DND-41 (cell line): ENCODE data around the gene ZMYM4.

ENCODE experiments used
- ATAC-seq: fragments of 200-7000 bp; cut with Tn5 transposase; 3 replicates; pipeline ENCODE4 v1.9.1; 2021; ENCODE audit warnings: low read depth; ENCODE audit not compliant: insufficient read depth
- DNase-seq: peaks from one replicate; pipeline ENCODE4 v3.0.0-alpha.2; 2020
- H2AFZ ChIP-seq: 2 replicates; pipeline ENCODE4 v1.6.0; 2012; ENCODE audit warnings: low read depth, low read length
- H3K27ac ChIP-seq: 2 replicates; pipeline ENCODE4 v1.5.1; 2012; ENCODE audit warnings: low read length, inconsistent platforms
- H3K27me3 ChIP-seq: fragments of 200-600 bp; sonication (generic); 2 replicates; pipeline ENCODE4 v1.6.0; 2012; ENCODE audit warnings: low read length, mild to moderate bottlenecking, inconsistent platforms; ENCODE audit not compliant: insufficient read depth, poor library complexity
- H3K36me3 ChIP-seq: 2 replicates; pipeline ENCODE4 v1.5.1; 2012; ENCODE audit warnings: low read length, inconsistent platforms; ENCODE audit not compliant: insufficient read depth
- H3K4me1 ChIP-seq: 2 replicates; pipeline ENCODE4 v1.5.1; 2012; ENCODE audit warnings: mild to moderate bottlenecking, low read length; ENCODE audit not compliant: insufficient read depth
- H3K4me2 ChIP-seq: 2 replicates; pipeline ENCODE4 v1.6.0; 2012; ENCODE audit warnings: mild to moderate bottlenecking, moderate library complexity, low read length, inconsistent platforms; ENCODE audit not compliant: insufficient read depth
- H3K4me3 ChIP-seq, 2 experiments: fragments of 200-600 bp in 1 of 2; shearing (Covaris generic) in 1 of 2; 2 replicates each; pipeline ENCODE4 v1.5.1; 2012 to 2016; ENCODE audit warnings: inconsistent platforms in 2 of 2, low read length in 2 of 2, mild to moderate bottlenecking in 2 of 2, low read depth in 1 of 2, moderate library complexity in 1 of 2
- H3K79me2 ChIP-seq: 2 replicates; pipeline ENCODE4 v1.6.0; 2012; ENCODE audit warnings: low read length, inconsistent platforms; ENCODE audit not compliant: insufficient read depth
- H3K9ac ChIP-seq: 2 replicates; pipeline ENCODE4 v1.6.0; 2012; ENCODE audit warnings: low read depth, mild to moderate bottlenecking, inconsistent platforms, low read length, moderate library complexity
- H3K9me3 ChIP-seq: 2 replicates; pipeline ENCODE4 v1.5.1; 2012; ENCODE audit warnings: low read length, moderate library complexity, mild to moderate bottlenecking, inconsistent platforms; ENCODE audit not compliant: insufficient read depth, severe bottlenecking
- H4K20me1 ChIP-seq: 2 replicates; pipeline ENCODE4 v1.6.0; 2012; ENCODE audit warnings: low read length; ENCODE audit not compliant: insufficient read depth
- EZH2 ChIP-seq: IDR thresholded peaks from 3 replicates; pipeline ENCODE4 v1.6.1; 2012; ENCODE audit warnings: borderline replicate concordance, low read depth, mild to moderate bottlenecking, moderate library complexity, low read length, inconsistent platforms; ENCODE audit not compliant: severe bottlenecking
- TF ChIP-seq, protein P1 (sequence below): IDR thresholded peaks from 2 replicates; pipeline ENCODE4 v1.5.1; 2012; ENCODE audit warnings: borderline replicate concordance, low read length, moderate library complexity, mild to moderate bottlenecking; ENCODE audit not compliant: poor library complexity, severe bottlenecking; ENCODE audit errors: extremely low read depth

Gene ZMYM4

DNA sequence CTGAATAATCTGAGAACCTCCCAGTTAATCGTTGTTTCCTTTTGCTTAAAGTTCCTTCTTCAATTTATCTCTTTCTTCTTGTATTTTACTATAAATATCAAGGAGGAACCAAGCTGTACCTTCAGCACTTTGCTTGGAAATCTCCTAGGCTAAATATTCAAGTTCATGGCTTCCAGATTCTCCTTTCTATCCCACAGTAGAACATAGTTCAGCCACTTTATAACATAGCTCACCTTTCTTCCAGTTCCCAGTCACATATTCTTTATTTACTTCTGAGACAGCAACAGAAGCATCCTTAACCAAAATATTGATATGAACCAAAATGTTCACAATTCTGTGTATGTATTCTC lies 11.0 kb downstream of the ZMYM4 start:
- H2AFZ ChIP-seq, result no peak overlapping the region
- H3K4me3 ChIP-seq, result no peak overlapping the region
- TF ChIP-seq EZH2, result no peak
- TF ChIP-seq, protein P1, sequence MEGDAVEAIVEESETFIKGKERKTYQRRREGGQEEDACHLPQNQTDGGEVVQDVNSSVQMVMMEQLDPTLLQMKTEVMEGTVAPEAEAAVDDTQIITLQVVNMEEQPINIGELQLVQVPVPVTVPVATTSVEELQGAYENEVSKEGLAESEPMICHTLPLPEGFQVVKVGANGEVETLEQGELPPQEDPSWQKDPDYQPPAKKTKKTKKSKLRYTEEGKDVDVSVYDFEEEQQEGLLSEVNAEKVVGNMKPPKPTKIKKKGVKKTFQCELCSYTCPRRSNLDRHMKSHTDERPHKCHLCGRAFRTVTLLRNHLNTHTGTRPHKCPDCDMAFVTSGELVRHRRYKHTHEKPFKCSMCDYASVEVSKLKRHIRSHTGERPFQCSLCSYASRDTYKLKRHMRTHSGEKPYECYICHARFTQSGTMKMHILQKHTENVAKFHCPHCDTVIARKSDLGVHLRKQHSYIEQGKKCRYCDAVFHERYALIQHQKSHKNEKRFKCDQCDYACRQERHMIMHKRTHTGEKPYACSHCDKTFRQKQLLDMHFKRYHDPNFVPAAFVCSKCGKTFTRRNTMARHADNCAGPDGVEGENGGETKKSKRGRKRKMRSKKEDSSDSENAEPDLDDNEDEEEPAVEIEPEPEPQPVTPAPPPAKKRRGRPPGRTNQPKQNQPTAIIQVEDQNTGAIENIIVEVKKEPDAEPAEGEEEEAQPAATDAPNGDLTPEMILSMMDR, result no peak
- H3K27ac ChIP-seq, result no peak overlapping the region
- H3K9me3 ChIP-seq, result no peaks in the 10 kb centered on the region
- DNase-seq, result no peak
- H4K20me1 ChIP-seq, result peaks cover 6% of the 10 kb centered on the region; the same call in 1 of the 2 replicates
- peaks cover 35% of the 10 kb centered on the region for H3K36me3 ChIP-seq
- no peaks in the 10 kb centered on the region for H3K27me3 ChIP-seq
- H3K9ac ChIP-seq, result no peak overlapping the region
- peaks cover 94% of the 10 kb centered on the region for H3K79me2 ChIP-seq
- no peak overlapping the region for H3K4me2 ChIP-seq
- no peak for ATAC-seq
- no peaks in the 10 kb centered on the region; the same call in 1 of the 2 replicates for H3K4me1 ChIP-seq

- no peak overlapping the region for H3K9ac ChIP-seq
- H3K36me3 ChIP-seq, result peaks cover 35% of the 10 kb centered on the region
- peaks cover 3% of the 10 kb centered on the region for H3K4me1 ChIP-seq
- peaks cover 94% of the 10 kb centered on the region for H3K79me2 ChIP-seq
- no peak for DNase-seq
- H3K4me2 ChIP-seq, result no peak overlapping the region
- no peaks in the 10 kb centered on the region for H3K27me3 ChIP-seq
- peaks cover 11% of the 10 kb centered on the region; the same call in 1 of the 2 replicates for H4K20me1 ChIP-seq
- no peak overlapping the region for H3K4me3 ChIP-seq
- H3K27ac ChIP-seq, result no peak overlapping the region
- no peak overlapping the region for H2AFZ ChIP-seq
- no peaks in the 10 kb centered on the region for H3K9me3 ChIP-seq
- ATAC-seq, result no peak
- TF ChIP-seq, protein P1, result no peak
Observed at GRCh38 chr1:35280006-35280405, 11.5 kb downstream of the ZMYM4 start.

DNA sequence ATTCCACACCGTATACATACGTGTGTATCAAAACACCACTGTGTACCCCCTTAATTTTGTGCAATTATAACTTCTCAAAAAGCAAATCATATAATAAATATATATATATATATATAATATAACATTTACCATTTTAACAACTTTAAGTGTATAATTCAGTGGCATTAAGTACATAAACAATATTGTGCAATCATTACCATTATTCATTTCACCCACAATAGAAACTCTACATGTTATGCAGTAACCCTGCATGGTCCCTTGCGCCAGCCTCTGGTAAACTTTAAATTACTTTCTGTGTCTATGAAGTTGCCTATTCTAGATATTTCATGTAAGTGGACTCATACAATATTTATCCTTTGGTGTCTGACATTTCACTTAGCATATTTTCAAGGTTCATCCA lies 13.1 kb downstream of the ZMYM4 start:
- no peaks in the 10 kb centered on the region for H3K27me3 ChIP-seq
- peaks cover 16% of the 10 kb centered on the region; the same call in 1 of the 2 replicates for H4K20me1 ChIP-seq
- peaks cover 16% of the 10 kb centered on the region for H3K4me1 ChIP-seq
- H3K9ac ChIP-seq, result no peak overlapping the region
- H3K27ac ChIP-seq, result no peak overlapping the region
- no peak overlapping the region for H3K4me3 ChIP-seq
- H3K36me3 ChIP-seq, result peaks cover 35% of the 10 kb centered on the region
- peaks cover 90% of the 10 kb centered on the region for H3K79me2 ChIP-seq
- no peaks in the 10 kb centered on the region for H3K9me3 ChIP-seq
- H2AFZ ChIP-seq, result no peak overlapping the region
- TF ChIP-seq EZH2, result no peak
- TF ChIP-seq, protein P1, result no peak
- H3K4me2 ChIP-seq, result no peak overlapping the region
- ATAC-seq (no peak), DNase-seq (no peak)

GRCh38 chr1:35282172-35282571 lies 13.7 kb downstream of the ZMYM4 start:
- Histone ChIP-seq H3K27me3 (no peaks in the 10 kb centered on the region), H4K20me1 (peaks cover 16% of the 10 kb centered on the region; the same call in 1 of the 2 replicates), H2AFZ (no peak overlapping the region), H3K27ac (no peak overlapping the region), H3K4me3 (no peak overlapping the region), H3K4me2 (no peak overlapping the region), H3K4me1 (peaks cover 16% of the 10 kb centered on the region), H3K79me2 (peaks cover 88% of the 10 kb centered on the region), H3K9ac (no peak overlapping the region), H3K36me3 (peaks cover 35% of the 10 kb centered on the region), H3K9me3 (no peaks in the 10 kb centered on the region)
- no peak for ATAC-seq
- DNase-seq, result no peak
- TF ChIP-seq, protein P1, result no peak
- no peak for TF ChIP-seq EZH2
